Fibroblast of lung (primary cell): ENCODE data around the gene C6orf52. TPM values are rescaled to one million over a fixed set of nuclear protein-coding genes. Genes with fewer than 3 reads are reported as not detected.

Experiments
- DNase-seq, 2 donors: peaks; one replicate each; pipeline versions ENCODE4 v3.0.0 to v3.0.0-alpha.2; 2010; ENCODE audit warnings: low read depth in 2 of 2
- H2AFZ ChIP-seq: 2 replicates; pipeline ENCODE4 v1.5.1; 2012; ENCODE audit warnings: low read length, control low read depth, inconsistent platforms
- H3K27ac ChIP-seq: 2 replicates; pipeline ENCODE4 v1.5.1; 2011; ENCODE audit warnings: low read length, control low read depth; ENCODE audit not compliant: insufficient read depth
- H3K27me3 ChIP-seq: 2 replicates; pipeline ENCODE4 v1.5.1; 2011; ENCODE audit warnings: mild to moderate bottlenecking, low read length; ENCODE audit not compliant: control insufficient read depth, insufficient read depth
- H3K36me3 ChIP-seq: 2 replicates; pipeline ENCODE4 v1.5.1; 2011; ENCODE audit warnings: low read length; ENCODE audit not compliant: control insufficient read depth, insufficient read depth
- H3K4me1 ChIP-seq: 2 replicates; pipeline ENCODE4 v1.5.1; 2011; ENCODE audit warnings: low read length; ENCODE audit not compliant: control insufficient read depth, insufficient read depth; ENCODE audit errors: extremely low read depth
- H3K4me2 ChIP-seq: 2 replicates; pipeline ENCODE4 v1.5.1; 2011; ENCODE audit warnings: low read length, control low read depth; ENCODE audit not compliant: insufficient read depth; ENCODE audit errors: extremely low read depth
- H3K4me3 ChIP-seq, 4 experiments: fragments of 200-600 bp in 1 of 4; sonication (generic) in 1 of 4; replicated peaks in 1 of 4; 2 replicates each; pipeline ENCODE4 v1.5.1; 2011 to 2016; ENCODE audit warnings: low read length in 4 of 4, low read depth in 3 of 4, mild to moderate bottlenecking in 3 of 4, control low read depth in 2 of 4, inconsistent platforms in 1 of 4, mixed read lengths in 1 of 4; ENCODE audit not compliant: insufficient read depth in 1 of 4; ENCODE audit errors: control extremely low read depth in 1 of 4
- H3K79me2 ChIP-seq: 2 replicates; pipeline ENCODE4 v1.5.1; 2012; ENCODE audit warnings: mild to moderate bottlenecking, low read length, inconsistent platforms; ENCODE audit not compliant: control insufficient read depth, insufficient read depth
- H3K9ac ChIP-seq: 2 replicates; pipeline ENCODE4 v1.5.1; 2011; ENCODE audit warnings: mild to moderate bottlenecking, low read length, control low read depth; ENCODE audit not compliant: insufficient read depth
- H3K9me3 ChIP-seq: 2 replicates; pipeline ENCODE4 v1.5.1; 2012; ENCODE audit warnings: low read depth, low read length; ENCODE audit not compliant: control insufficient read depth, insufficient read depth
- H4K20me1 ChIP-seq: 2 replicates; pipeline ENCODE4 v1.5.1; 2011; ENCODE audit warnings: low read length; ENCODE audit not compliant: control insufficient read depth, insufficient read depth; ENCODE audit errors: extremely low read depth
- CTCF ChIP-seq, 2 donors: IDR thresholded peaks in 1 of 2; conservative IDR thresholded peaks in 1 of 2; 1 replicate in 1 of 2; 2 replicates in 1 of 2; pipeline ENCODE4 v1.5.1; 2011 to 2012; ENCODE audit warnings: low read length in 2 of 2, control low read depth in 1 of 2, inconsistent platforms in 1 of 2, low read depth in 1 of 2, mild to moderate bottlenecking in 1 of 2
- EZH2 ChIP-seq: IDR thresholded peaks from 2 replicates; pipeline ENCODE4 v1.5.1; 2012; ENCODE audit warnings: low read length, control low read depth, mild to moderate bottlenecking; ENCODE audit errors: missing control alignments
- polyA plus RNA-seq, 2 donors: library from polyadenylated mRNA; depleted of rRNA in 1 of 2; stranded (reverse) in 1 of 2; unstranded in 1 of 2; fragments of >200 nt; gene quantifications; 2 replicates each; pipeline ENCODE4 v1.2.1, GENCODE V29; 2011 to 2012; ENCODE audit warnings: missing spikeins in 1 of 2
- total RNA-seq: library from RNA; depleted of rRNA; stranded (reverse); fragments of >200 nt; gene quantifications from 2 replicates; pipeline ENCODE4 v1.2.1, GENCODE V29; 2014

The C6orf52 gene
- total and polyA plus RNA-seq, 2 donors (not counting 1 experiment from before 2014, with no cell fraction given), result 0.26 to 0.33 TPM

GRCh38 chr6:10643201-10643651 lies 51.2 kb downstream of the C6orf52 start:
- H3K9me3 ChIP-seq, result no peaks in the 10 kb centered on the region
- no peaks in the 10 kb centered on the region for H4K20me1 ChIP-seq
- no peak overlapping the region for H2AFZ ChIP-seq
- no peak overlapping the region for H3K4me3 ChIP-seq
- H3K79me2 ChIP-seq, result no peaks in the 10 kb centered on the region
- no peak overlapping the region for H3K4me2 ChIP-seq
- H3K27ac ChIP-seq, result no peak overlapping the region
- H3K9ac ChIP-seq, result no peak overlapping the region
- no peaks in the 10 kb centered on the region for H3K36me3 ChIP-seq
- DNase-seq, result no peak
- TF ChIP-seq EZH2, result no peak
- no peak for TF ChIP-seq CTCF (conservative IDR thresholded peaks at IDR 0.05 in 1 of 2, IDR thresholded peaks at IDR 0.05 in 1 of 2; ENCODE audit: low read depth in 1 of 2, low read length in 2 of 2)
- H3K4me1 ChIP-seq, result no peaks in the 10 kb centered on the region
- no peaks in the 10 kb centered on the region for H3K27me3 ChIP-seq

- TF ChIP-seq EZH2 (no peak), CTCF (conservative IDR thresholded peaks at IDR 0.05 in 1 of 2, IDR thresholded peaks at IDR 0.05 in 1 of 2; ENCODE audit: low read depth in 1 of 2, low read length in 2 of 2) (no peak)
- no peaks in the 10 kb centered on the region for H3K9me3 ChIP-seq
- no peak overlapping the region for H3K4me3 ChIP-seq
- no peak overlapping the region for H3K27ac ChIP-seq
- no peaks in the 10 kb centered on the region for H3K27me3 ChIP-seq
- H3K9ac ChIP-seq, result no peak overlapping the region
- no peaks in the 10 kb centered on the region for H3K36me3 ChIP-seq
- DNase-seq, result no peak
- no peak overlapping the region for H2AFZ ChIP-seq
- no peak overlapping the region for H3K4me2 ChIP-seq
- H3K4me1 ChIP-seq, result no peaks in the 10 kb centered on the region
- H4K20me1 ChIP-seq, result no peaks in the 10 kb centered on the region
- no peaks in the 10 kb centered on the region for H3K79me2 ChIP-seq
Measured at GRCh38 chr6:10641528-10641927, 52.9 kb downstream of the C6orf52 start.

GRCh38 chr6:10640412-10640811 lies 54.0 kb downstream of the C6orf52 start:
- no peak for TF ChIP-seq CTCF (conservative IDR thresholded peaks at IDR 0.05 in 1 of 2, IDR thresholded peaks at IDR 0.05 in 1 of 2; ENCODE audit: low read depth in 1 of 2, low read length in 2 of 2)
- TF ChIP-seq EZH2, result no peak
- Histone ChIP-seq H3K27me3 (no peaks in the 10 kb centered on the region), H3K9me3 (no peaks in the 10 kb centered on the region), H3K36me3 (no peaks in the 10 kb centered on the region), H2AFZ (no peak overlapping the region), H3K4me1 (no peaks in the 10 kb centered on the region), H3K27ac (no peak overlapping the region), H4K20me1 (no peaks in the 10 kb centered on the region), H3K79me2 (no peaks in the 10 kb centered on the region), H3K4me3 (no peak overlapping the region), H3K9ac (no peak overlapping the region), H3K4me2 (no peak overlapping the region)
- DNase-seq, result no peak
